ENCODE measurements around the gene TPST2.

Gene TPST2

GRCh38 chr22:26486394-26486793 lies 103.5 kb downstream of the TPST2 start:
- DNase-seq: no peak

GRCh38 chr22:26485806-26486390 lies 104.0 kb downstream of the TPST2 start:
- no peak for DNase-seq

- DNase-seq: no peak
Measured at GRCh38 chr22:26485013-26485412, 104.9 kb downstream of the TPST2 start.

- DNase-seq: no peak
Measured at GRCh38 chr22:26484360-26484706, 105.6 kb downstream of the TPST2 start.

- peak; percentile 95 for DNase-seq
Measured at GRCh38 chr22:26483439-26484359, 106.2 kb downstream of the TPST2 start, which contains the start of the genes HPS4 and SRRD. TSS of gene HPS4 (minus strand) at chr22:26483783. CDS start at chr22:26481762, 2,021 bp downstream. TSS of gene SRRD (plus strand) at chr22:26483877. CDS start at chr22:26483891, 14 bp downstream.

GRCh38 chr22:26483043-26483438 lies 106.9 kb downstream of the TPST2 start:
- DNase-seq: no peak

- no peak for DNase-seq
Measured at GRCh38 chr22:26482161-26482560, 107.8 kb downstream of the TPST2 start.

- DNase-seq: no peak
Measured at GRCh38 chr22:26481694-26482093, 108.2 kb downstream of the TPST2 start.

GRCh38 chr22:26481112-26481693 lies 108.7 kb downstream of the TPST2 start:
- no peak for DNase-seq

GRCh38 chr22:26480611-26480932 lies 109.4 kb downstream of the TPST2 start:
- DNase-seq: no peak

GRCh38 chr22:26479792-26480610 lies 109.9 kb downstream of the TPST2 start:
- DNase-seq: no peak

GRCh38 chr22:26479043-26479791 lies 110.7 kb downstream of the TPST2 start:
- DNase-seq: no peak

GRCh38 chr22:26477341-26477731 lies 112.6 kb downstream of the TPST2 start:
- DNase-seq: no peak

- DNase-seq: no peak
Measured at GRCh38 chr22:26476705-26477340, 113.1 kb downstream of the TPST2 start.

GRCh38 chr22:26474682-26475081 lies 115.2 kb downstream of the TPST2 start:
- no peak for DNase-seq
